ENCODE results near the gene ZNF695. TPM values are rescaled to one million over a fixed set of nuclear protein-coding genes. Genes with fewer than 3 reads are reported as not detected.

The ZNF695 gene
- total RNA-seq, 4 donors from 2014 or later: 0.53 to 5.8 (median 0.94) TPM; not detected in 1

- Histone ChIP-seq H3K36me3 (no peaks in the 10 kb centered on the region), H3K27me3 (no peaks in the 10 kb centered on the region)
- no peak for TF ChIP-seq POLR2A (IDR thresholded peaks at IDR 0.05)
- TF ChIP-seq, protein P1, sequence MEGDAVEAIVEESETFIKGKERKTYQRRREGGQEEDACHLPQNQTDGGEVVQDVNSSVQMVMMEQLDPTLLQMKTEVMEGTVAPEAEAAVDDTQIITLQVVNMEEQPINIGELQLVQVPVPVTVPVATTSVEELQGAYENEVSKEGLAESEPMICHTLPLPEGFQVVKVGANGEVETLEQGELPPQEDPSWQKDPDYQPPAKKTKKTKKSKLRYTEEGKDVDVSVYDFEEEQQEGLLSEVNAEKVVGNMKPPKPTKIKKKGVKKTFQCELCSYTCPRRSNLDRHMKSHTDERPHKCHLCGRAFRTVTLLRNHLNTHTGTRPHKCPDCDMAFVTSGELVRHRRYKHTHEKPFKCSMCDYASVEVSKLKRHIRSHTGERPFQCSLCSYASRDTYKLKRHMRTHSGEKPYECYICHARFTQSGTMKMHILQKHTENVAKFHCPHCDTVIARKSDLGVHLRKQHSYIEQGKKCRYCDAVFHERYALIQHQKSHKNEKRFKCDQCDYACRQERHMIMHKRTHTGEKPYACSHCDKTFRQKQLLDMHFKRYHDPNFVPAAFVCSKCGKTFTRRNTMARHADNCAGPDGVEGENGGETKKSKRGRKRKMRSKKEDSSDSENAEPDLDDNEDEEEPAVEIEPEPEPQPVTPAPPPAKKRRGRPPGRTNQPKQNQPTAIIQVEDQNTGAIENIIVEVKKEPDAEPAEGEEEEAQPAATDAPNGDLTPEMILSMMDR (IDR thresholded peaks at IDR 0.05): no peak
Observed at GRCh38 chr1:246951413-246951812, 56.4 kb downstream of the ZNF695 start.

GRCh38 chr1:246949956-246950355, 57.9 kb downstream of the ZNF695 start:
- H3K9me3 ChIP-seq: no peaks in the 10 kb centered on the region
- H3K4me1 ChIP-seq: no peaks in the 10 kb centered on the region
- no peaks in the 10 kb centered on the region for H3K27me3 ChIP-seq
- no peak for TF ChIP-seq POLR2A (IDR thresholded peaks at IDR 0.05)
- TF ChIP-seq, protein P1 (IDR thresholded peaks at IDR 0.05): no peak
- H3K27ac ChIP-seq: no peak overlapping the region
- H3K36me3 ChIP-seq: no peaks in the 10 kb centered on the region
- H3K4me3 ChIP-seq: no peak overlapping the region
- no peak for DNase-seq

More at GRCh38 chr1:246951413-246951812, 56.4 kb downstream of the ZNF695 start:
- Histone ChIP-seq H3K4me3 (no peak overlapping the region), H3K9me3 (no peaks in the 10 kb centered on the region), H3K27ac (no peak overlapping the region), H3K4me1 (no peaks in the 10 kb centered on the region)
- no peak for DNase-seq

DNA sequence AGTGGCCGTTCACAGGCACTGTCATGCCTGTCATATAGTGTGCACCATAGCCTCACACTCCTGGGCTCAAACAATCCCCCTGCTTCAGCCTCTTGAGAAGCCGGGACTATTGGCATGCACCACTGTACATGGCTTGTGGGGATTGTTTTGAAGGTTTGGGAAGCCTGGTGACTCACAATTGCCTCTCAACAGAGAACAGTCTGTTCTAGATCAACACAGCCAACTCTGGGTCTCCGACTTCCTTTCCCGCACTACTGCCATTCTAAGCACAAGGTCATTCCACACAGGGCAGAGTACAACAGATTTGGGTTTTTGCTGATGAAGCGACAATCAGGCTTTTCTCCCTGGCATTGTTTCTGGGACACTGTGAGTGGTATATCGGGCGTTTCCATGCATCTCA, 60.6 kb downstream of the ZNF695 start:
- peak in 1 of 3 donors; percentile 52 for DNase-seq
- H3K27ac ChIP-seq: peak overlapping the region in 3 of 4 donors; percentile 25 to 65 (median 30)

GRCh38 chr1:246946366-246946765, 61.5 kb downstream of the ZNF695 start:
- DNase-seq: no peak
- peak overlapping the region in 1 of 4 donors; percentile 5 for H3K27ac ChIP-seq
- TF ChIP-seq POLR2A (IDR thresholded peaks at IDR 0.05): no peak
- TF ChIP-seq, protein P1 (IDR thresholded peaks at IDR 0.05): no peak
- no peak overlapping the region for H3K4me3 ChIP-seq
- no peaks in the 10 kb centered on the region for H3K36me3 ChIP-seq
- no peaks in the 10 kb centered on the region for H3K9me3 ChIP-seq
- H3K4me1 ChIP-seq: no peaks in the 10 kb centered on the region
- no peaks in the 10 kb centered on the region for H3K27me3 ChIP-seq

More for the DNA sequence above, 60.6 kb downstream of the ZNF695 start:
- Histone ChIP-seq H3K4me3 (no peak overlapping the region), H3K4me1 (no peaks in the 10 kb centered on the region), H3K9me3 (no peaks in the 10 kb centered on the region), H3K27me3 (no peaks in the 10 kb centered on the region), H3K36me3 (no peaks in the 10 kb centered on the region)
- TF ChIP-seq, protein P1 (IDR thresholded peaks at IDR 0.05): no peak
- no peak for TF ChIP-seq POLR2A (IDR thresholded peaks at IDR 0.05)

Other genes starting within 250 kb of the ZNF695 start
- 10 to 100 TPM; 20.3 to 51.2 (median 29.9) TPM for gene AHCTF1, start 76.1 kb downstream of the ZNF695 start, total RNA-seq
- 1 to 10 TPM; 1.8 to 5.8 (median 2.0) TPM for gene ZNF670, start 70.8 kb upstream of the ZNF695 start, total RNA-seq
- 1 to 10 TPM; 2.3 to 5.8 (median 2.7) TPM for gene ZNF669, start 96.3 kb upstream of the ZNF695 start, total RNA-seq
- gene ZNF124, start 164.0 kb upstream of the ZNF695 start, total RNA-seq: 10 to 100 TPM; 21.1 to 66.0 (median 34.7) TPM
- gene VN1R5, start 248.0 kb upstream of the ZNF695 start, total RNA-seq: not detected